Peyer's patch (tissue), 4 donors: ENCODE data around the gene RBM33. TPM values are rescaled to one million over a fixed set of nuclear protein-coding genes. Genes with fewer than 3 reads are reported as not detected.

Source experiments
- DNase-seq, 3 donors: peaks; one replicate each; pipeline ENCODE4 v3.0.0-alpha.2; 2017 to 2019
- H3K27ac ChIP-seq, 4 donors: fragments of 200-600 bp; sonication (generic); one replicate each; pipeline ENCODE4 v1.5.1; 2016 to 2019
- H3K27me3 ChIP-seq, 2 donors: fragments of 200-600 bp; sonication (generic); one replicate each; pipeline ENCODE4 v1.5.1; 2019
- H3K36me3 ChIP-seq, 3 donors: fragments of 200-600 bp; sonication (generic); one replicate each; pipeline ENCODE4 v1.5.1; 2016 to 2019
- H3K4me1 ChIP-seq, 4 donors: fragments of 200-600 bp; sonication (generic); one replicate each; pipeline ENCODE4 v1.5.1; 2016 to 2019
- H3K4me3 ChIP-seq, 4 donors: fragments of 200-600 bp; sonication (generic); 1 replicate in 3 of 4; 2 replicates in 1 of 4; pipeline ENCODE4 v1.5.1; 2016 to 2019; ENCODE audit warnings: mild to moderate bottlenecking in 1 of 4
- H3K9me3 ChIP-seq, 4 donors: fragments of 200-600 bp; sonication (generic); one replicate each; pipeline ENCODE4 v1.5.1; 2016 to 2019; ENCODE audit warnings: mild to moderate bottlenecking in 1 of 4
- CTCF ChIP-seq, 6 experiments: fragments of 450-650 bp in 4 of 6; fragments of 200-600 bp in 2 of 6; sonication (generic) in 1 of 6; IDR thresholded peaks; one replicate each; pipeline ENCODE4 v1.5.1; 2017 to 2019; ENCODE audit warnings: antibody characterized with exemption in 6 of 6, mild to moderate bottlenecking in 3 of 6, moderate library complexity in 1 of 6
- POLR2A ChIP-seq, 2 donors: fragments of 450-650 bp; IDR thresholded peaks; one replicate each; pipeline ENCODE4 v1.5.1; 2017; ENCODE audit warnings: antibody characterized with exemption in 2 of 2, mild to moderate bottlenecking in 2 of 2, moderate library complexity in 2 of 2
- total RNA-seq, 4 donors: library from RNA; depleted of rRNA; stranded (reverse); fragments of >200 nt; gene quantifications; one replicate each; pipeline ENCODE4 v1.1.0, GENCODE V29; 2016

The RBM33 gene
- total RNA-seq, 4 donors from 2014 or later: 87.4 to 191 (median 123) TPM

- Histone ChIP-seq H3K36me3 (no peaks in the 10 kb centered on the region), H3K27me3 (peaks cover 0 to 11% of the 10 kb centered on the region in 2 donors), H3K9me3 (no peaks in the 10 kb centered on the region), H3K4me1 (peaks cover 0 to 9% (median 0%) of the 10 kb centered on the region in 4 donors), H3K4me3 (no peak overlapping the region), H3K27ac (no peak overlapping the region)
- TF ChIP-seq CTCF (IDR thresholded peaks at IDR 0.05) (no peak), POLR2A (IDR thresholded peaks at IDR 0.05) (no peak)
- DNase-seq: peak in 2 of 3 donors; percentile 41 to 44
These were observed 144.1 kb downstream of the RBM33 start for GRCh38 chr7:155788616-155789000.

- peaks cover 0 to 9% (median 0%) of the 10 kb centered on the region in 4 donors for H3K4me1 ChIP-seq
- peak in 2 of 3 donors; percentile 41 to 48 for DNase-seq
- no peak overlapping the region for H3K4me3 ChIP-seq
- H3K36me3 ChIP-seq: no peaks in the 10 kb centered on the region
- H3K27me3 ChIP-seq: peaks cover 0 to 11% of the 10 kb centered on the region in 2 donors
- TF ChIP-seq POLR2A (IDR thresholded peaks at IDR 0.05) (no peak), CTCF (IDR thresholded peaks at IDR 0.05) (no peak)
- H3K27ac ChIP-seq: no peak overlapping the region
- H3K9me3 ChIP-seq: no peaks in the 10 kb centered on the region
These were observed 144.7 kb downstream of the RBM33 start for GRCh38 chr7:155789001-155789725.

GRCh38 chr7:155790666-155791065 is 146.2 kb downstream of the RBM33 start:
- Histone ChIP-seq H3K9me3 (no peaks in the 10 kb centered on the region), H3K27me3 (peaks cover 0 to 11% of the 10 kb centered on the region in 2 donors), H3K27ac (no peak overlapping the region), H3K4me1 (peaks cover 0 to 9% (median 0%) of the 10 kb centered on the region in 4 donors), H3K4me3 (no peak overlapping the region), H3K36me3 (no peaks in the 10 kb centered on the region)
- DNase-seq: no peak
- TF ChIP-seq POLR2A (IDR thresholded peaks at IDR 0.05) (no peak), CTCF (IDR thresholded peaks at IDR 0.05) (no peak)

GRCh38 chr7:155791214-155791737 is 146.8 kb downstream of the RBM33 start:
- TF ChIP-seq CTCF (IDR thresholded peaks at IDR 0.05) (no peak), POLR2A (IDR thresholded peaks at IDR 0.05) (no peak)
- no peak overlapping the region for H3K4me3 ChIP-seq
- no peak overlapping the region for H3K27ac ChIP-seq
- H3K36me3 ChIP-seq: no peaks in the 10 kb centered on the region
- H3K27me3 ChIP-seq: peaks cover 0 to 11% of the 10 kb centered on the region in 2 donors
- H3K4me1 ChIP-seq: peaks cover 0 to 9% (median 0%) of the 10 kb centered on the region in 4 donors
- no peaks in the 10 kb centered on the region for H3K9me3 ChIP-seq
- DNase-seq: peak in 1 of 3 donors; percentile 26

GRCh38 chr7:155791836-155792235 is 147.4 kb downstream of the RBM33 start:
- Histone ChIP-seq H3K4me1 (peaks cover 0 to 10% (median 0%) of the 10 kb centered on the region in 4 donors), H3K4me3 (no peak overlapping the region), H3K36me3 (no peaks in the 10 kb centered on the region), H3K27ac (no peak overlapping the region), H3K9me3 (no peaks in the 10 kb centered on the region), H3K27me3 (peaks cover 0 to 10% of the 10 kb centered on the region in 2 donors)
- TF ChIP-seq POLR2A (IDR thresholded peaks at IDR 0.05) (no peak), CTCF (IDR thresholded peaks at IDR 0.05) (no peak)
- no peak for DNase-seq
